ENCODE results near the gene SCUBE3.

Gene SCUBE3

DNA sequence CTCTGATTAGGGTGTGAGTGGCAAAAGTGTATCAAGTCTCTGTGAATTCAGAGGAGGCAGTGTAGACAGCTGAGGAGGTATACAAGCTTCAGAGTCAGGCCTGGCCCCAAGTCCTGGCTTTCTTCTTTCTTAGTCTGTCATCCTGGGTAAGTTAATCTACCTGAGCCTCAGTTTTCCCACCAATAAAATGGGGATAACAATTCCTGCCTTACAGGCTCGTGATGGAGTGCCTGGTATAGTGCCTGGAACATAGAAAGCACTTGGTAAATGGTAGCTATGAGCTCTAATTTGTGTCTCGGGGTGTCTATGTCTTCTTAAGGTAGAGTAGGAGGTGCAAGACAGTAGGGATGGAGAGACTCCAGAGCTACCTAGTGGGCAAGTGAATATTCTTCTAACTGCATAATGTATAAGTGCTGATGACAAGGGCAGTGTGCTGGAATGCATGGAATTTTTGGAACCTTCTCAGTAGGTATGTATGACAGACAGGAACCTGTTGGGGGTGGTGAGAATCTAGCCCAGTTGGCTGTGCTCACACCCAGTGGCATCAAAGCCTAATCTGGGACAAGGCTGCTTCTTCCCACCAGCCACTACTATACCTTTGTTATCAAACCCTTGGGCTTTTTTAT is 4.0 kb upstream of the SCUBE3 start:
- DNase-seq (ENCODE audit: low read depth, low spot score) = no peak

DNA sequence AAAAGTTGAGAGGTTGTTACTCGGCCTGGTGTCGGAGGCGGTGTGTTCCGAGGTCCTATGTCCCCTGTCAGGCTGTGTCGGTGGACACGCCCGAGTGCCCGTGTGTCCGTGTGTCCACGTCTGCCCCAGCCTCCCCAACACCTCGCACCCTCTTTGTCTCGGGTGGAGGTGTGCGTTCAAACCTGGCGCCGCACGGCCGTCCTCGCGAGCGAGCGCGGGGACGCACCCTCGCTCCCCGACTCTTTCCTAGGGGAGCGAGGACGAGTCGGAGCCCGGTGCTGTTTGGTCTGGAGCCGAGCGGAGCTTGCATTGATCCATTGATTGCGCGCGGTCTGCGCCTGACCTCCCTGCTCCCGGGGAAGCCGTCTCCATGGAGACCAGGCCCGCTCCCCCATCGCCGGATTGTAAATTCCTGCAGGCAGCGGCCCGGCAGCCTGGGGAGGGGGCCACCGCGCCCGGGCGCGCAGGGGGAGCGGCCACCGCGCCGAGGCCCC is 411 bp upstream of the SCUBE3 start:
- DNase-seq (ENCODE audit: low read depth, low spot score) = no peak

DNA sequence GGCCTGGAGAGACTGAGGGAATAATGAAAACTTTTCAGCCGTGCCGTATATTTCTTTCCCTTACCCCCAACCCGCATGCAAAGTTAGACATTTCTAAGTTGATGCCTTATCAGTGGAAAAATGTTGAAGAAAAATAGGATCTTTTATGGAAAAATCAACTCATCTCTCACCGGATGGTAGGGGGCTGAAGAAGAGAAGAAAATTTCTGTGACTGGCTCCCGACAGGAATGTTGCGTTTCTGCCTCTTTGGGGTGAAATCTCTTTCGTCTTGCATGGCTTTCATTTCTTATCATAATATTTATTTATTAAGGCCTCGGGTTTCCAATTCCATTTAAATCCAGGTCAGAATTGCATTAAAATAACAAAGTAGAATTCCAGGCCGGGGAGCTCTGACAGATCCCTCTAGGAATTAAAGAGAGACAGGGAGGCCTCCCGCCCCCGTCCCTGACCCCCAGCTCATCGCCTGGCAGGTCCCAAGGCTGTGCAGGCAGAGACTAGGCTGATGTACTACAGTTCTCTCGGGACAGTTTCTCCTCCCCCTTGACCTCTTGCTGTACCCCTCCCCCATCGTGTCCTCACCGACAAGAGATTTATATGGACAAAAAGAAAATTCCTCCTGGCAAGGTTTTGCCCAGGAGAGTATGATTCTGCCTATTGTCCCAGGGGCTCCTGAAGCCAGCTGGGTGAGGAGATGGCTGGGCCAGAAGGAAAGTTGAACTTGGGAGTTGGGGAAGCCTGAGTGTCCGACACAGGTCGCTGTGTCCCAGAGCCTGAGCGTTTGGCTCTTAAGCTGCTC is 1.3 kb downstream of the SCUBE3 start:
- no peak for DNase-seq (ENCODE audit: low read depth, low spot score)

DNA sequence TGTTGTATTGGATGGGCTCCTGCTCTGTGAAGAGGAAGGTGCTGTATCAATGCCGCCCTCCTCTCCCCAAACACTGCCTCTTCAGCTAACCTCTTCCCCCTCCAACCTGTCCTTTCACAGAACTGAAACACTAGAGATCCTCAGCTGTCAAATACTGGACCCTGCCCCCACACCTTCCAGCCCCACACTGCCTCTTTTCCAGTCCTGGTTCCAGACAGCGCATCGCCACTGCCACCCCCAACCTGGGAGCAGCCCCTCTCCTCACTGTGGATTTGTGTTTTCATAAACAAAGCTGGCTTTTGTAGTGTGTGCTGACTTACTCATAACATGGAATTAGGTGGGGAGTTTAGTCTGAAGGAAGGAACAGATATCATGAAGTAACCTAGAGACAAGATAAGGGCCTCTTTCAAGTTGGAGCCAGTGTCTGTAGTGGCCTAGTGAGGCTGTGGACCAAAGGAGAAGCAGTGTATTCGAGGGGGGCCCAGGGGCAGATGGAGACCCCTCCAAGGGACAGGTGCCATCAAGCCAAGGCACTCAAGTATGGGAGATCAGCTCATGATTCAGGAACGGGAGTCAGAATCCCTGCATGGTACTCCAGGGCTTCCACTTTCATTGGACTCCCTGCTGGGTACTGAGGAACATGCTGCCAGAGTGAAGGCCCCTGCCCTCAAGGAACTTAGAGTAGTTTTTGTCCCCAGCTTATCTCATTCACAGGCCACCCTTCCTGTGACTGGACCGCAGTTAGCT is 2.1 kb downstream of the SCUBE3 start:
- no peak for DNase-seq (ENCODE audit: low read depth, low spot score)

DNA sequence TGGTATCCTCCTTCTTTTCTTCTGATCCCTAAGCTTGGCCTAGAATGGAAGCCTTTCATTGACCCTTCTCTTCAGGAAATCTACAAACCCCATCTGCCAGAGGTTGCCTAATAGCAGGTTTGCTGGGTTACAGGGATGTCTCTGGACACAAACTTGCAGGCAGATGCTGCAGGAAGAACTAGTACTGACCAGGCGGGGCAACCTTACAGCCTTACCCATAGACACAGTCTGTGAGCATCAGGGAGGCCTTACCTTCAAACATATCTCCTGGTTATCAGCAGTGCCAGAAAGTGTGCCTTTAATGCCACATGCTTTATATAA is 2.6 kb downstream of the SCUBE3 start:
- no peak for DNase-seq (ENCODE audit: low read depth, low spot score)

DNA sequence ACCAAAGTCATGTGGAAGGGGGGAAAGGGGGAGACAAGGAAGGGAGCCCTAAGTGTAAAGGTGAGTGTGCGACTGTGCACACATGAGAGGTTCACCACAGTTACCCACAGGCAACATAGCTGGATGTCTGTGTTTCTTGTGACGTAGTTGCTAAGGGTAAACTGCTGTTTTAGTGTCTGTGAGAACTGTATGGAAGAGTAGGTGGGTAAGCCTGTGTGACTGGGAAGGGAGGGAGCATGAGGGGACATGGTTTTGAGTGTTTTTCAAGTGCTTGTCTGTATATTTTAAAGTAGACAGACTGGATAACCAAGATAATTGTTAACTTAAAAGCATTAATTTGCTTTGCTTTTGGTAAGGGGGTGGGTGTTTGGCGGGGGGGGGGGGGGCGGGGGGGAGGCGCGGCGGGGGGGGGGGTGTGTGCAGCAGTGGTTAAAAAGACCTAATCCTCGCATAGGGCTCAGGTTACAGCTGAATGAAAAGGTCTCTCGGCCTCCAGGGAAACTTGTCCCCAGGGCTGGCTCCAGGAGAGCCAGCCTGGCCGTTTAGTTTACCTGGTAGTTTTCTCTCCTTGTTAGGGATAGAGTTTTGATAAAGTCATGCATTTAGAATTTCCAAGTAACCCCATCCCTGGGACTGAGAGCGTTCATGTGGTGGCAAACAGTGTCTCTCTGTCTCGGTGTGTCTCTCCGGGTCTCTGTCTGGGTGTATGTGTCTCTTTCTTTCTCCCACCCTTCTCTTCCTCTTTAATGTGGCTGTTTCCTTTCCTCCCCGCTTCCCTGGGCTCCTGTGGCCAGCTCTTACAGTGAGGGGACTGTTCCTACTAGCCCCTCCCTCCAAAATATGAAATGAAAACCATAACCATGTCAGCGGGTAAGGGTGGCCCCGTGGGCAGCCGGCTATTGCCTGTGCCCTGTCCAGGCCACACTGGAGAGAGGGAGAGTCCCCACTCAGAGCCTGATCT is 3.4 kb downstream of the SCUBE3 start:
- no peak for DNase-seq (ENCODE audit: low read depth, low spot score)

DNA sequence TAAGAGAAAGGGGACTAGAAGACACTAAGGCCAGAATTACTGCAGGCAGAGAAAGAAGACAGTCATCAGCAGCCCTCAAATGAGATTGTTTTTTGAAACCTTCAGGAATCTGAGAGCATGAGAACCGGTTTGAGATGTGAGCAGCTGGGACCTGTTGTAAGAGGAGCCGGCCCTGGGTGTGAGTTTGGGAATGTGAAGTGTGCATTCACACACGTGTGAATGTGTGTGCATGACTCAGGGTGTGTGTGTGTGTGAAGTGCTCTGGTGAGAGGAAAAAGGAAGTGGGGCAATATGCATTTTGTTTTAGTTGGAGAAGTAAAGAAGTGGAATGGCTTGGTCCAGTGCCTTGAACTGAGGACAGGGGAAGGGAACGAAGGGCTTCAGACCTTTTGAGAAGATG is 4.3 kb downstream of the SCUBE3 start:
- no peak for DNase-seq (ENCODE audit: low read depth, low spot score)

DNA sequence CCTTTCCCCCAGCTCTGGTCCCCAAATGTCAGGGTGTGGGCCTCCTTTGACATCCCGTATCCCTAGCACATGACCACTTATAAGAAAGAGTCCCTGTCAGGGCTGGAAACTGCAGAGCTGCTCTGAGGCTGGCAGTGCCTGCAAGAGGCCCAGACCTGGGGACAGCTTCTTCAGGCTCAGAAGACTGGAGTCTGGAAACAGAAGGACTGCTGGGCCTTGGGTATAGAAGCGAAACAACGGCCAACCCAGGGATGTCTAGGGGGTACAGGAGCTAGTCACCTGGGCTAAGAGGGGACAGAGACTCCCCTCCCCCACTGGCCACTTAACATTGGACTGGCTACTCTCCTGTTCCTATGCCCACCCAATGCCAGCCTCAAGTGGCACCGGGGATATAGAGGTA is 4.7 kb downstream of the SCUBE3 start:
- no peak for DNase-seq (ENCODE audit: low read depth, low spot score)

DNA sequence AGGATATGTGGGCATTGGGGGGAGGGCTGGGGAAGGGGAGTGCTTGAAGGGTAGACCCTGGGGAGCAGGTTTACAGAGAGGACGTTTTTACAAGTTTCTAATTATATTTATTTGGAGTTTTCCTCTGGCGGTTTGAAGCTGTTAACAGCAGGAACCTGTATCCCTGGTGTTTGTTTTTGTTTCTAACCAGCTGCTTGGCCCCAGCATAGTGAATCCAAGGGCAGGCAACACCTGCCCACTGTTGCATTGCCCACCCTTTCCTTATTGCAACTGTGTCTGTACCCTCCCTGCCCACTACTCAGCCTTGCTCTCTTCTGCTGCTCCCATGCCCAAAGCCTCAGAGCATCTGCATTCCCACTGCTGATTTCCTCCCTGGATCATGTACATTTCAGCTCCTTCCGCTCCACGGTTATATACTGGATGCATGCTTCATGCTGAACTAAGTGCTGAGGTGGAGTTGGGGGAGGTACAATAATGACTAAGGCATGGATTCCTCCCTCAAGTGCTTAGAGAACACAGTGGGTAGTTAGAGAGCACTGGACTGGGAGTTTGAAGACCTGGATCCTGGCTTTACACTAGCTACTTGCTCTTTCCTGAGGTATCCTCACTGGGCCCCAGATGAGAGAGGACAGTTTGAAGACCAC is 6.0 kb downstream of the SCUBE3 start:
- no peak for DNase-seq (ENCODE audit: low read depth, low spot score)

DNA sequence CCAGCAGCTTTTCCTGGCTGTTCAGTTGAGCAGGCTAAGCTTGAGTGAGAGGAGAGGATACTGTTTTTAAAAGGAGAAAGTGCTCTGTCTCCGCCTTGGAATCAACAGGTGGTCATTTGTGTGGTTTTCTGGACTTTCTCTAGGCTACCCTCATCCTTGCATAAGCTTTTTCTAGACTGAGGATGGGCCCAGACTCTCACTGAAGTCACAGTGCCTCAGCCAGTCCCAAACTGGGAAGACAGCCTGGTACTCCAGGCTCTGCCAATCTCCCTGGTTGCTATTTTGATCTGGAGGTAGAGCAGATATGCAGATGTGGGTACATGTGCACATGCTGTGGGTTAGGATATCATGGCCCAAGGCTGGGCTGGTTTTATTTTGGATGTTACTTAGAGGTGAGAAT is 7.0 kb downstream of the SCUBE3 start:
- DNase-seq (ENCODE audit: low read depth, low spot score) = no peak

DNA sequence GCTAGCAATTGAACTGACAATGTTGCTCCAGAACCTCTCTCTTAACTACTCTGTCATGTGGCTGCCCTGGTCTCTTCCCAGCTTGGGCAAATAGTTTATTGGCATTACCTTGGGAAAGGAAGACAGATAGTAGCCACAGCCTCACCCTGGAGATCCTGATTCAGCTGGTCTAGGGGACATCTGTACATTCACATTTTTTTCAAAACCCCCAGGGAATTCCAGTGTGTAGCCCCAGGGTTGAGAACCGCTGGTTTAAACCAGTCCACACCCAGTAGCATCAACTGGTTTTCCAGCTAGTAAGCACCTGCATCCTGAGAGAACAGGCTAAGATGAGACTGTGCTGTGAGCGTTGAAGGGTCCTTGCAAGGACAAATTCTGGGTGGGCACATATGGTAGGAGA is 9.6 kb downstream of the SCUBE3 start:
- no peak for DNase-seq (ENCODE audit: low read depth, low spot score)

DNA sequence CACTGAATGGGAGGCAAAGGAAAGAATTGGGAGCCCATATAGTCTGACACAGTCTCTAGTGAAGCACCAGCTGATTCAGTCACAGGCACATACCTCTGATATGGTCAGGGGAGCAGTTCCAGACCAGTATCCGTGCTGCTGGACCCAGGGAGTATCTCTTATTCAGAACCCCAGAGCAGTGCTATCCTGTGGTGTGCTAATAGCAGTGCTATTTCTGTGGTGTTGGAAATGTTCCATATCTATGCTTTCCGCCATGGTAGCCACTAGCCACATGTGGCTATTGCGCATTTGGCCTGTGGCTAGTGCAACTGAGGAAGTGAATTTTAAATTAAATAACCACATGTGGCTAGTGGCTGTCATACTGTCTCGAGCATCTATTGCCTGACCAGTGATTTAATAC is 11.0 kb downstream of the SCUBE3 start:
- no peak for DNase-seq (ENCODE audit: low read depth, low spot score)

DNA sequence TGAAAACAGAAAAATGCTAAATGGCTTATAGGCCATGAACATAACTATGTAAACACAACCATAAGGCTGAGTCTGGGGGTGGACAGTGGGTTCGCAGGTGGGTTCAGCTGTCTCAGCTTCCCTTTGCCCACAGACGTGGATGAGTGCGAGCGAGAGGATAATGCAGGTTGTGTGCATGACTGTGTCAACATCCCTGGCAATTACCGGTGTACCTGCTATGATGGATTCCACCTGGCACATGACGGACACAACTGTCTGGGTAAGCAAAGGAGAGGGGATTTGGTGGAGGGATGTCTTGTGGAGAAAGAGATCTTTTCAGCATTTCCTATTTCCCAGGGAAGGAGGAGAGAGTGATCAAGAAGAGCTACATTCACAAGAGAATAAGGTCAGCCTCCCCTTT is 14.7 kb downstream of the SCUBE3 start:
- no peak for DNase-seq (ENCODE audit: low read depth, low spot score)

DNA sequence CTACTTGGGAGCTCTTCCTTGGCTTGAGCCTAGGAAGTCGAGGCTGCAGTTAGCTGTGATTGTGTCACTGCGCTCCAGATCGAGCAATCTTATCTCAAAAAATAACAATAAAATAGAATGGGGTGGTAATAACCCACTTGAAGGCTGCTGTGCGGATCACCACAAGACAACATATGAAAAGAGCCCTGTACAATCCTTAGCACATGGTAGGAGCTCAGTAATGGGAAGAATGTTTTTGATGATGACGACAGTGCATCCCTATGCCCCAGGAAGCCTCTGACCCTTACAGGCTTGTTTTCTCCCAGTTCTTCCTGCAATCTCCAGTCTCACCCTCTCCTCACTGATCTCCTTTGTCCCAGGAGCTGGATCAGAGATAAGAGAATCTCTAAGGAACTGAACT is 15.5 kb downstream of the SCUBE3 start:
- no peak for DNase-seq (ENCODE audit: low read depth, low spot score)

DNA sequence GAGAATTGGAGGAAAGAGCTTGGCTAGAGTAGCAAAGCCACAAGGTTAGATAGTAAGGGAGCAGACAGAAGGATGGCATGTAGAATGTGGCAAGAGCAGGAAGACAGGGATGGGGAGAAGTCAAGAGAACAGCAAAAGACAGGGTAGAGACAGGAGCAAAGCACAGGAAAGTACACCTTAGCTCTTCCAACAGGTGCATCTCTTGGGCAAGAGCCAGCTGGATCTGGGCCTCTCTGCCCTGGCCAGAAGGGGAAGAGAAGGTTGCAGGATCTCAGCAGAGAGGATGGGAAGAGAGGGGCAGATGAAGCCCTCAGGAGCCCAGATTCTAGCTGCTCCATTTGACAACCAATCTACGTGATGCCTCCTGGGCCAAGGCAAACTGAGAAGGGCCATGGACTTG is 16.7 kb downstream of the SCUBE3 start:
- DNase-seq (ENCODE audit: low read depth, low spot score) = no peak

DNA sequence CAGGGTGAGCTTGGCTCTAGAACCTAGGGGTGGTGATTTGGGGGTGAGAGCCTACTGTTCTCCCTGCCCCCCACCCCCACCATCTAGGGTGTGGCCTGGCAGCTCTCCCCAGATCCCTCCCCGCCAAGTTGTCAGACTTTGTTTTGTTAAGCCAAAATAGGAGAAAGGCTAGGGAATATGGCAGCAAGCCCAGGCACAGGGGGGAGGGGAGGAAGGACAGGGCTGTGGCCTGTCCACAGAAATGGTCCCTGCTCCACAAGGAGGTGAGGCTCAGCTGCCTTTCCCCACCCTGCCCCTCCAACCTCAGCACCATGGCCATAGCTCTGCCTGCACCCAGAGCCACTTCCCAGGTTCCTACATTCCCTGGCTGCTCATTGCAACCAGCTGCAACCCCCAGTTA is 17.2 kb downstream of the SCUBE3 start:
- DNase-seq (ENCODE audit: low read depth, low spot score) = no peak

DNA sequence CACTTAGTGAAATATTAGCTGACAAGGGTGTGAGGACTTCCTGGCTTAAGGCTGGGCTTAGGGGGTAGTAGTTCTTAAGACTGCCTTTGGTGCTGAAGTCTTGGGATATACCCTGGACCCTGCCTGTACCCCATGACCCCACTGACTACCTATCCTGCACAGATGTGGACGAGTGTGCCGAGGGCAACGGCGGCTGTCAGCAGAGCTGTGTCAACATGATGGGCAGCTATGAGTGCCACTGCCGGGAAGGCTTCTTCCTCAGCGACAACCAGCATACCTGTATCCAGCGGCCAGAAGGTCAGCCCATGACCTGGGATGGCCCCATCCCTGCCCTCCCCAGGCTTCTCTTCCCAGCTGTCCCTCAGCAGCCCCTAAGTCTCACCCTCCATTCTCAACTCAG is 17.8 kb downstream of the SCUBE3 start:
- no peak for DNase-seq (ENCODE audit: low read depth, low spot score)

DNA sequence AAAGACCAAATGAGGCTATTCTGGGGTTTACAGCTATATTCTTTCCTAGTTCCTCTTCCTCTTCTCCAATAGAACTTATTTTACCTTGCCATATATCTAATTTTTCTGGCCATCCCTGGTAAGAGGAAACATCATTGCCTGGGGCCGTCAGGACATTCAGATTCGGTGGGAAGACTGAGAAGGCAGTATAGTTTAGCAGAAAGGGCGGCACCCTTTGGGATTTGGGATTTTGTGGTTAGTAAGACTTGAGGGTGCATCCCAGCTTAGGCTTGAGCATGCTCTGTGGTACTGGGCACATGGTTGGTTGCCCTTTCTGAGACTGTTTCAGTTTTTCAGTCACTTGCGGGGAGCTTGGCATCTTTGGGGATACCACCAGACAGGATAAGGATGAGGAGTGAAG is 21.1 kb downstream of the SCUBE3 start:
- no peak for DNase-seq (ENCODE audit: low read depth, low spot score)

DNA sequence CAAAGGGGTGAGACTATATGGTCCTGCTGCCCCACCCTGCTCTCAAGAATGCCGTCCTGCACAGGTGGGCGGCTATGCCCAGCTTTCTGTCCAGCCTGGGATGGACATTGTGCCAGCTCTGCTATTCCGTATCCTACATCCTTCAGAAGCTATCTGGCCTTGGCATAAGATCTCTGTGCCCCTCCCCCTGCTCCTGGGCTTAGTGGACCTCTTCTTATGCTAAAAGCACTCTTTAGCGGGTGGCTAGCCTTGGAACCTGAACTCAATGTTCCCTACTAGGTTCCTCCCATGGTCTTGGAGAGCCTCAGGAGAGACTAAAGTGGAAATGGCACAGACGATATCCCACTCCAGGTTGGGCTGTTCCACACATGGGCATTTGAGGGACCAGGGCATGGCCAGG is 22.5 kb downstream of the SCUBE3 start:
- DNase-seq (ENCODE audit: low read depth, low spot score) = no peak

DNA sequence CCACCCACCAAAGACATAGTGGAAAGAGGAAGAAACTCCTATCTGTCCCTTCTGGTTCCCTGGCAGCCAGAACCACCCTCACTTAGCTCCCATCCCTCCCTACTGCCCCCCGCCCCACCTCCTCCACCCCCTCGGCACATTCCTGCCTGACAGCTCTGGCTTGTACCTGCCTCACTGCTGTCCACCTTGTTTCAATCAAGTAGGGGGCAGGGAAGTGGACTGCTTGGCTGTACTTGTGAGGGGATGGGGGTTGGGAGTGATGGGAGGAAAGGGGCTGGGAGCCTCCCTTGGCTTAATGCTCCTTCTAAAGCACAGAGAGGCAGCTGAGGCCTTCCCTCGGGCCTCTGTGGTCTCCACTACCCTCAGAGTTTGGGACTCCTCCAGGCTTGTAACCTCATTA is 23.7 kb downstream of the SCUBE3 start:
- DNase-seq (ENCODE audit: low read depth, low spot score) = no peak

DNA sequence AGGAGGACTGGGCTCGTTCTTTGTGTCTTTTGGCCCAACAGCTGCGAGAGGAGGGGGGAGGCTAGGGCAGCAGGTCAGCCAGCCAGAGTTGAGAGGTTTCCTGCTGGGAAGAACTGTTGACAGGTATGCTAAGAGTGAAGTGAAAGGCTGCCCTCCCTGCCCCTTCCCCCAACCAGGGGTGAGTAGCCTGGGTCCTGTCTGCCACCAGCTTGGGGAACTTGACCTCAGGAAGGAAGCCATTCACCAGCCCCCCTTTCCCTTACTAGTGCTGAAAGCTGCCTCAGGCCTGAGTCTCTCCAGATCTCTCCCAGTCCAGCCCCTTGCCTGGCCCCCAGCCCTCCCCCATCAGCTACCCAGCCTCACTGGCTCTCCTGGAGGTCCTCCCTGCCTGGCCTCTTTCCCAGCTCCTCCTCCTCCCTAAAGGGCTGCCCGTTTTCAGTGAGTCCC is 25.1 kb downstream of the SCUBE3 start:
- peak; percentile 65 for DNase-seq (ENCODE audit: low read depth, low spot score)

Data from iPS DF 19.7 (cell line).